K562 (cell line): ENCODE data around the gene METTL15. TPM values are rescaled to one million over a fixed set of nuclear protein-coding genes. Genes with fewer than 3 reads are reported as not detected.
A peak's percentile ranks its signal among the peaks of the same experiment; 100 is the strongest.

ENCODE experiments used
- CC2D1A ChIP-seq: fragments of 450-650 bp; IDR thresholded peaks from 2 replicates; pipeline ENCODE4 v1.6.1; 2017; ENCODE audit warnings: mild to moderate bottlenecking
- CSDE1 ChIP-seq, 2 experiments: fragments of 450-650 bp; IDR thresholded peaks; 2 replicates each; pipeline ENCODE4 v1.6.1; 2016; ENCODE audit warnings: mild to moderate bottlenecking in 1 of 2
- CTCF ChIP-seq, 3 experiments: IDR thresholded peaks in 2 of 3; conservative IDR thresholded peaks in 1 of 3; 2 replicates each; pipeline ENCODE4 v1.5.1; 2011 to 2012; ENCODE audit warnings: low read length in 3 of 3, mild to moderate bottlenecking in 3 of 3, control low read depth in 2 of 3, improper control_type of control experiment in 1 of 3, inconsistent platforms in 1 of 3, low read depth in 1 of 3, mixed read lengths in 1 of 3, moderate library complexity in 1 of 3; ENCODE audit not compliant: insufficient read depth in 2 of 3
- HDAC8 ChIP-seq: fragments of 450-650 bp; IDR thresholded peaks from 2 replicates; pipeline ENCODE4 v1.6.1; 2016; ENCODE audit warnings: mild to moderate bottlenecking, missing genetic modification characterization, moderate library complexity, missing compliant biosample characterization
- HLTF ChIP-seq: fragments of 450-650 bp; IDR thresholded peaks from 2 replicates; pipeline ENCODE4 v1.6.1; 2016
- HMG20A ChIP-seq: fragments of 450-650 bp; formaldehyde crosslinking; conservative IDR thresholded peaks from 2 replicates; pipeline ENCODE4 v1.4.0; 2020; ENCODE audit warnings: mild to moderate bottlenecking, mixed read lengths
- HNRNPUL1 ChIP-seq: fragments of 200-400 bp; formaldehyde crosslinking; IDR thresholded peaks from 2 replicates; pipeline ENCODE4 v1.6.1; 2017; ENCODE audit warnings: low read length
- KAT8 ChIP-seq: fragments of 450-650 bp; IDR thresholded peaks from 2 replicates; pipeline ENCODE4 v1.6.1; 2016; ENCODE audit warnings: low read depth, mild to moderate bottlenecking
- MBD1 ChIP-seq: fragments of 250-450 bp; sonication (Bioruptor Pico); IDR thresholded peaks from 2 replicates; pipeline ENCODE4 v1.8.0; 2022; ENCODE audit warnings: inconsistent platforms
- NCOR1 ChIP-seq: fragments of 450-650 bp; IDR thresholded peaks from 2 replicates; pipeline ENCODE4 v1.6.1; 2016; ENCODE audit warnings: mild to moderate bottlenecking, moderate library complexity
- NUFIP1 ChIP-seq: fragments of 450-650 bp; IDR thresholded peaks from 2 replicates; pipeline ENCODE4 v1.6.1; 2018; ENCODE audit not compliant: partially characterized antibody
- PHB2 ChIP-seq: fragments of 450-650 bp; IDR thresholded peaks from 2 replicates; pipeline ENCODE4 v1.6.1; 2017; ENCODE audit warnings: low read depth
- TGIF2 ChIP-seq: sonication (generic); formaldehyde crosslinking; IDR thresholded peaks from 2 replicates; pipeline ENCODE4 v1.8.1; 2022; ENCODE audit warnings: mild to moderate bottlenecking, missing genetic modification reagents, moderate library complexity
- ZBTB11 ChIP-seq, 3 experiments: fragments of 200-800 bp in 1 of 3; fragments of 250-450 bp in 1 of 3; fragments of 450-650 bp in 1 of 3; sonication (Bioruptor Pico) in 1 of 3; sonication (Bioruptor generic) in 1 of 3; formaldehyde crosslinking in 1 of 3; IDR thresholded peaks; 2 replicates each; pipeline versions ENCODE4 v1.6.1 to v1.8.0; 2016 to 2022; ENCODE audit warnings: mild to moderate bottlenecking in 2 of 3, missing genetic modification characterization in 2 of 3, missing compliant biosample characterization in 1 of 3, moderate library complexity in 1 of 3
- ZBTB2 ChIP-seq: fragments of 450-650 bp; IDR thresholded peaks from 2 replicates; pipeline ENCODE4 v1.6.1; 2016; ENCODE audit warnings: antibody characterized with exemption
- ZNF436 ChIP-seq: fragments of 250-450, 450-650 bp; sonication (Bioruptor Pico); formaldehyde crosslinking; IDR thresholded peaks from 2 replicates; pipeline ENCODE4 v1.7.0; 2020; ENCODE audit warnings: mild to moderate bottlenecking
- polyA plus RNA-seq, 8 experiments: library from polyadenylated mRNA; depleted of rRNA in 4 of 8; stranded (reverse) in 5 of 8; unstranded in 3 of 8; fragments of >200 nt; fragmentation: Nextera tagmentation in 2 of 8; fragmentation: Illumina TruSeq in 1 of 8; extraction: Ambion mirVana in 2 of 8; extraction: Trizol in 1 of 8; gene quantifications; 2 replicates each; pipeline versions ENCODE4 v1.2.1 to v1.2.3, GENCODE V29; 2011 to 2014; ENCODE audit warnings: inconsistent platforms in 1 of 8, missing spikeins in 1 of 8
- total RNA-seq, 7 experiments: library from RNA; depleted of rRNA in 6 of 7; stranded (reverse); fragments of >200 nt in 6 of 7; fragmentation: Illumina TruSeq in 2 of 7; extraction: Trizol in 2 of 7; gene quantifications; 2 replicates each; pipeline versions ENCODE4 v1.2.1 to v1.2.3, GENCODE V29; 2011 to 2021; ENCODE audit warnings: low replicate concordance in 1 of 7
- TF ChIP-seq, protein P1 (sequence below): IDR thresholded peaks from 2 replicates; pipeline ENCODE4 v1.6.1; 2011; ENCODE audit warnings: borderline replicate concordance, low read depth, mild to moderate bottlenecking, moderate library complexity, low read length; ENCODE audit not compliant: insufficient read depth, poor library complexity, severe bottlenecking

The METTL15 gene
- total and polyA plus RNA-seq, 9 of the 15 experiments (the other 6 are each of a cell fraction or from before 2014, with no cell fraction given): 10.7 to 21.7 (median 15.9) TPM

GRCh38 chr11:28107750-28108618 is at the start of gene METTL15, which contains the start of gene KIF18A (continued):
- TF ChIP-seq PHB2 (no peak), ZBTB11 (CRISPR knock-in tag; IDR thresholded peaks at IDR 0.05) (peak in 1 of 3 experiments; percentile 85; a peak in 2 of 6 replicates), NUFIP1 (no peak), MBD1 (no peak), ZNF436 (CRISPR knock-in tag) (no peak), HMG20A (no peak), HDAC8 (tag) (no peak), TGIF2 (CRISPR knock-in tag) (no peak), ZBTB2 (peak; percentile 97), KAT8 (no peak), CSDE1 (IDR thresholded peaks at IDR 0.05) (peak in 1 of 2 experiments; percentile 93; a peak in 2 of 4 replicates), HNRNPUL1 (no peak), CTCF (IDR thresholded peaks at IDR 0.05 in 2 of 3, conservative IDR thresholded peaks at IDR 0.05 in 1 of 3; ENCODE audit: insufficient read depth in 2 of 3, low read depth in 1 of 3, low read length in 3 of 3) (no peak), NCOR1 (no peak), CC2D1A (no peak), HLTF (no peak)
- TF ChIP-seq, protein P1, sequence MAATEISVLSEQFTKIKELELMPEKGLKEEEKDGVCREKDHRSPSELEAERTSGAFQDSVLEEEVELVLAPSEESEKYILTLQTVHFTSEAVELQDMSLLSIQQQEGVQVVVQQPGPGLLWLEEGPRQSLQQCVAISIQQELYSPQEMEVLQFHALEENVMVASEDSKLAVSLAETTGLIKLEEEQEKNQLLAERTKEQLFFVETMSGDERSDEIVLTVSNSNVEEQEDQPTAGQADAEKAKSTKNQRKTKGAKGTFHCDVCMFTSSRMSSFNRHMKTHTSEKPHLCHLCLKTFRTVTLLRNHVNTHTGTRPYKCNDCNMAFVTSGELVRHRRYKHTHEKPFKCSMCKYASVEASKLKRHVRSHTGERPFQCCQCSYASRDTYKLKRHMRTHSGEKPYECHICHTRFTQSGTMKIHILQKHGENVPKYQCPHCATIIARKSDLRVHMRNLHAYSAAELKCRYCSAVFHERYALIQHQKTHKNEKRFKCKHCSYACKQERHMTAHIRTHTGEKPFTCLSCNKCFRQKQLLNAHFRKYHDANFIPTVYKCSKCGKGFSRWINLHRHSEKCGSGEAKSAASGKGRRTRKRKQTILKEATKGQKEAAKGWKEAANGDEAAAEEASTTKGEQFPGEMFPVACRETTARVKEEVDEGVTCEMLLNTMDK: no peak
